HCT116 (cell line): ENCODE results near the gene MEDAG. TPM values are rescaled to one million over a fixed set of nuclear protein-coding genes. Genes with fewer than 3 reads are reported as not detected.

Source experiments
- ATAC-seq: fragments of 200-7000 bp; cut with Tn5 transposase; 2 replicates; pipeline ENCODE4 v1.9.1; 2020; ENCODE audit warnings: mild to moderate bottlenecking, moderate library complexity
- BruUV-seq: library from RNA; stranded (reverse); fragments of 400-500 nt; replicated peaks from 2 replicates; lab custom pipeline; 2021; lab: Mats Ljungman, UMichigan
- CTCF ChIA-PET: fragments of 300-600 bp; sonication (Branson Sonifier 250); formaldehyde crosslinking; loops from one replicate; lab custom pipeline; 2021; ENCODE audit warnings: antibody characterized with exemption; lab: Charles Lee
- POLR2A ChIA-PET: fragments of 300-600, 350-600 bp; sonication (Branson Sonifier 250); formaldehyde crosslinking; loops from one replicate; lab custom pipeline; 2021; ENCODE audit warnings: antibody characterized with exemption; lab: Charles Lee
- RAD21 ChIA-PET, 2 experiments: fragments of 300-600 bp; sonication (Branson Sonifier 250); formaldehyde crosslinking; loops; one replicate each; lab custom pipeline; 2023; ENCODE audit warnings: low total read pairs in 2 of 2; ENCODE audit not compliant: uncharacterized antibody in 2 of 2, unreplicated experiment in 2 of 2, low non-redundant PET in 1 of 2; lab: Charles Lee
- DNase-seq: peaks from one replicate; pipeline ENCODE4 v3.0.0-alpha.2; 2010; ENCODE audit warnings: low read depth, low spot score
- H2AFZ ChIP-seq: fragments of 200-600 bp; shearing (Covaris generic), sonication (generic); 2 replicates; pipeline ENCODE4 v1.6.1; 2017; ENCODE audit warnings: low read depth, mixed run types, mixed read lengths, antibody characterized with exemption, low read length; ENCODE audit not compliant: poor library complexity, severe bottlenecking
- H3K27ac ChIP-seq: 2 replicates; pipeline ENCODE4 v1.5.1; 2012; ENCODE audit warnings: low read depth, low read length
- H3K27me3 ChIP-seq: fragments of 200-600 bp; sonication (generic); 2 replicates; pipeline ENCODE4 v1.6.1; 2016; ENCODE audit warnings: mixed run types, low read length, mixed read lengths; ENCODE audit not compliant: insufficient read depth
- H3K36me3 ChIP-seq, 2 experiments: fragments of 200-500 bp in 1 of 2; fragments of 200-600 bp in 1 of 2; sonication (Bioruptor generic) in 1 of 2; sonication (generic) in 1 of 2; 2 replicates each; pipeline versions ENCODE4 v1.5.1 to v1.6.1; 2014 to 2016; ENCODE audit warnings: low read length in 2 of 2, inconsistent platforms in 1 of 2, mixed read lengths in 1 of 2, mixed run types in 1 of 2; ENCODE audit not compliant: insufficient read depth in 2 of 2, control insufficient read depth in 1 of 2
- H3K4me1 ChIP-seq, 2 experiments: fragments of 200-600 bp in 1 of 2; sonication (generic) in 1 of 2; 2 replicates each; pipeline versions ENCODE4 v1.5.1 to v1.6.1; 2012 to 2017; ENCODE audit warnings: low read length in 2 of 2, inconsistent platforms in 1 of 2, mild to moderate bottlenecking in 1 of 2, mixed read lengths in 1 of 2, mixed run types in 1 of 2, moderate library complexity in 1 of 2; ENCODE audit not compliant: insufficient read depth in 2 of 2, control insufficient read depth in 1 of 2
- H3K4me2 ChIP-seq: fragments of 200-600 bp; sonication (generic); 2 replicates; pipeline ENCODE4 v1.6.1; 2017; ENCODE audit warnings: mixed run types, low read length, mixed read lengths
- H3K4me3 ChIP-seq, 2 experiments: fragments of 200-600 bp in 1 of 2; sonication (generic) in 1 of 2; replicated peaks in 1 of 2; 2 replicates each; pipeline ENCODE4 v1.5.1; 2011 to 2016; ENCODE audit warnings: low read length in 2 of 2, control low read depth in 1 of 2, low read depth in 1 of 2, mild to moderate bottlenecking in 1 of 2, mixed read lengths in 1 of 2, mixed run types in 1 of 2
- H3K79me2 ChIP-seq: fragments of 200-600 bp; sonication (generic); 2 replicates; pipeline ENCODE4 v1.6.1; 2017; ENCODE audit warnings: mild to moderate bottlenecking, mixed run types, low read length, moderate library complexity, mixed read lengths; ENCODE audit not compliant: insufficient read depth
- H3K9ac ChIP-seq: fragments of 200-600 bp; sonication (generic); 2 replicates; pipeline ENCODE4 v1.6.1; 2016; ENCODE audit warnings: low read length, mixed read lengths
- H3K9me2 ChIP-seq: fragments of 200-600 bp; sonication (generic), shearing (Covaris generic); 2 replicates; pipeline ENCODE4 v1.6.1; 2017; ENCODE audit warnings: mixed run types, mild to moderate bottlenecking, moderate library complexity; ENCODE audit not compliant: insufficient read depth
- H3K9me3 ChIP-seq, 2 experiments: fragments of 200-500 bp in 1 of 2; fragments of 200-600 bp in 1 of 2; sonication (Bioruptor generic) in 1 of 2; sonication (generic) in 1 of 2; 2 replicates each; pipeline ENCODE4 v1.6.1; 2014 to 2017; ENCODE audit warnings: low read length in 2 of 2, mixed read lengths in 2 of 2, inconsistent platforms in 1 of 2, low read depth in 1 of 2, mild to moderate bottlenecking in 1 of 2, mixed run types in 1 of 2, moderate library complexity in 1 of 2; ENCODE audit not compliant: control insufficient read depth in 1 of 2, insufficient read depth in 1 of 2
- H4K20me1 ChIP-seq: fragments of 200-600 bp; sonication (generic), shearing (Covaris generic); 2 replicates; pipeline ENCODE4 v1.6.1; 2017; ENCODE audit warnings: mixed run types, mild to moderate bottlenecking, moderate library complexity; ENCODE audit not compliant: insufficient read depth
- CBX3 ChIP-seq: IDR thresholded peaks from 2 replicates; pipeline ENCODE4 v1.6.1; 2012; ENCODE audit warnings: low read depth
- CEBPB ChIP-seq: IDR thresholded peaks from 2 replicates; pipeline ENCODE4 v1.6.1; 2012; ENCODE audit warnings: low read depth
- ELF1 ChIP-seq: IDR thresholded peaks from 2 replicates; pipeline ENCODE4 v1.6.1; 2012; ENCODE audit warnings: low read depth, borderline replicate concordance
- EZH2 ChIP-seq: fragments of 200-600 bp; sonication (generic); IDR thresholded peaks from 2 replicates; pipeline ENCODE4 v1.6.1; 2017; ENCODE audit warnings: antibody characterized with exemption, mixed run types
- EZH2phosphoT487 ChIP-seq: fragments of 200-600 bp; IDR thresholded peaks from 2 replicates; pipeline ENCODE4 v1.6.1; 2018; ENCODE audit warnings: antibody characterized with exemption, borderline replicate concordance
- FOSL1 ChIP-seq: IDR thresholded peaks from 2 replicates; pipeline ENCODE4 v1.6.1; 2012; ENCODE audit warnings: low read depth
- JUND ChIP-seq: IDR thresholded peaks from 2 replicates; pipeline ENCODE4 v1.6.1; 2012
- POLR2A ChIP-seq: IDR thresholded peaks from 2 replicates; pipeline ENCODE4 v1.7.0; 2011; ENCODE audit warnings: borderline replicate concordance; ENCODE audit not compliant: insufficient read depth, insufficient read length; ENCODE audit errors: extremely low read depth
- POLR2AphosphoS5 ChIP-seq: IDR thresholded peaks from 2 replicates; pipeline ENCODE4 v1.6.1; 2011; ENCODE audit warnings: mild to moderate bottlenecking, low read depth, low read length, moderate library complexity
- RAD21 ChIP-seq: IDR thresholded peaks from 2 replicates; pipeline ENCODE4 v1.6.1; 2012; ENCODE audit warnings: low read depth, mild to moderate bottlenecking
- SP1 ChIP-seq: IDR thresholded peaks from 2 replicates; pipeline ENCODE4 v1.6.1; 2012; ENCODE audit warnings: low read depth
- SRF ChIP-seq: IDR thresholded peaks from 2 replicates; pipeline ENCODE4 v1.6.1; 2012; ENCODE audit warnings: low read depth
- TCF7L2 ChIP-seq: IDR thresholded peaks from 2 replicates; pipeline ENCODE4 v1.7.0; 2011; ENCODE audit warnings: borderline replicate concordance, inconsistent platforms; ENCODE audit not compliant: insufficient read depth, insufficient read length; ENCODE audit errors: extremely low read depth
- YY1 ChIP-seq: IDR thresholded peaks from 2 replicates; pipeline ENCODE4 v1.6.1; 2011; ENCODE audit warnings: low read length, low read depth, moderate library complexity, mild to moderate bottlenecking; ENCODE audit not compliant: insufficient replicate concordance; ENCODE audit errors: extremely low read depth
- ZFX ChIP-seq: fragments of 450-650 bp; IDR thresholded peaks from 2 replicates; pipeline ENCODE4 v1.6.1; 2017
- intact Hi-C: fragments of 100-400 bp; cut with micrococcal nuclease; formaldehyde crosslinking; loops from 2 replicates; pipeline ENCODE4 v1.10.0; 2022
- total RNA-seq: library from RNA; stranded (reverse); gene quantifications from one replicate; pipeline ENCODE4 v1.2.1, GENCODE V29; 2021; ENCODE audit not compliant: unreplicated experiment
- TF ChIP-seq, protein P1 (sequence below): IDR thresholded peaks from 2 replicates; pipeline ENCODE4 v1.6.1; 2012
- TF ChIP-seq, protein P2 (sequence below): IDR thresholded peaks from 2 replicates; pipeline ENCODE4 v1.6.1; 2012; ENCODE audit warnings: low read depth
- TF ChIP-seq, protein P3 (sequence below), 3 experiments: fragments of 200-600 bp in 1 of 3; sonication (generic) in 1 of 3; IDR thresholded peaks in 2 of 3; conservative IDR thresholded peaks in 1 of 3; 2 replicates each; pipeline ENCODE4 v1.5.1; 2012 to 2017; ENCODE audit warnings: low read depth in 2 of 3, low read length in 2 of 3, antibody characterized with exemption in 1 of 3, borderline replicate concordance in 1 of 3, control low read depth in 1 of 3, mild to moderate bottlenecking in 1 of 3, mixed read lengths in 1 of 3, mixed run types in 1 of 3, moderate library complexity in 1 of 3; ENCODE audit not compliant: insufficient read depth in 1 of 3

Gene MEDAG
- total RNA-seq, 1 experiment from 2014 or later, result not detected

DNA sequence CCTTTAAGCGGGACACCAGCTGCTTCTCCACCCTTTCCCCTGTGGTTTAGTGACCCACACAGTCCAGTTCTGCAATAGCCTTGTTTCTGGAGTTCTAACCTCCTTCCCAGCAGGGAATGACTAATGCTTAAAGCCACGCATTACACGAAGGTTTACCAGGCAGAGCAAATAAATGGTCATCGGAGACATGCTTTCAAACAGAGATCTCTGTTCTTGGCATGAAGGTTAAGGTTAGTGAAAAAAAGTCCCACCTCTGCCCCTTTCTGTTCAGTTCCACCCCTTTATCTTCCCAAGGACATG is 25.3 kb upstream of the MEDAG start:
- POLR2A ChIA-PET, result no interaction called here
- BruUV-seq, result no TSS peak
- no peaks in the 10 kb centered on the region; the same call in 1 of the 2 replicates for H3K27me3 ChIP-seq
- H3K79me2 ChIP-seq, result no peaks in the 10 kb centered on the region
- CTCF ChIA-PET, result interaction anchor here (0.9 to 1.7 kb wide), 2 partner anchors 12 to 15 kb away, joined by 3 to 5 read pairs; no protein-coding TSS in a partner anchor
- intact Hi-C loops, result no loop called here
- H3K4me3 ChIP-seq, result no peak overlapping the region
- H3K36me3 ChIP-seq, result no peaks in the 10 kb centered on the region
- no peaks in the 10 kb centered on the region for H3K9me3 ChIP-seq
- H3K4me1 ChIP-seq, result no peaks in the 10 kb centered on the region
- DNase-seq (no peak), ATAC-seq (no peak)
- H4K20me1 ChIP-seq, result no peaks in the 10 kb centered on the region
- H3K27ac ChIP-seq, result no peak overlapping the region
- RAD21 ChIA-PET, result no interaction called here
- no peak overlapping the region for H2AFZ ChIP-seq
- no peaks in the 10 kb centered on the region for H3K9me2 ChIP-seq
- H3K9ac ChIP-seq, result no peak overlapping the region
- no peak overlapping the region for H3K4me2 ChIP-seq
- no peak for TF ChIP-seq JUND
- no peak for TF ChIP-seq POLR2AphosphoS5
- TF ChIP-seq TCF7L2, result no peak
- no peak for TF ChIP-seq CEBPB
- TF ChIP-seq FOSL1, result no peak
- no peak for TF ChIP-seq SP1
- no peak for TF ChIP-seq POLR2A
- no peak for TF ChIP-seq SRF
- no peak for TF ChIP-seq EZH2
- TF ChIP-seq ELF1, result no peak
- TF ChIP-seq, protein P1, sequence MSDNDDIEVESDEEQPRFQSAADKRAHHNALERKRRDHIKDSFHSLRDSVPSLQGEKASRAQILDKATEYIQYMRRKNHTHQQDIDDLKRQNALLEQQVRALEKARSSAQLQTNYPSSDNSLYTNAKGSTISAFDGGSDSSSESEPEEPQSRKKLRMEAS, result no peak
- no peak for TF ChIP-seq ZFX
- no peak for TF ChIP-seq EZH2phosphoT487
- TF ChIP-seq, all 23 proteins: peak for 0

DNA sequence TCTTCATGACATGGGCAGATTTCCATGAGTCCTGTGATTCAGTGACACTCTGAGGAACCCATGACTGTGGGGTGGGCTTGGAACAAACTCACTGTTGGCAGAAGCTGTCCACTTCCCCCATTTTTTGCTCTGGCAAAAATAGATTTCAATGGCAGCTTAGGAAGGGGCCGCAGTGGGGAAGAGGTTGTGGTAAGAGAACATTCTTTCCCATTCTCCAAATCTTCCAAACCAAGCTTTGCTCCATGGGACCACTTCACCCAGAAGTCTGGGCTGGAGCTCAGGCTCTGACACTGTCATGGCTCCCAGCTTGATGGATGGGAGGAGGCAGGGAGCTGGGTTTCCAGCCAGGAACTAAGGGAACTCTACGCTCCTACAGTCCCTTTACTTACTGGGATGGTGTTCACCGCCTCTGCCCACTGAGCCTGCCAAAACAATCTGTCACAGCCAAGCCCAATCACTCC is 24.9 kb upstream of the MEDAG start:
- ChIA-PET POLR2A (no interaction called here), CTCF (interaction anchor here (1.7 kb wide), 1 partner anchor 12 kb away, joined by 5 read pairs; no protein-coding TSS in a partner anchor)
- TF ChIP-seq RAD21 (no peak), SP1 (no peak), JUND (no peak), ZFX (no peak), FOSL1 (no peak), POLR2AphosphoS5 (no peak), YY1 (no peak), CBX3 (no peak)
- TF ChIP-seq, protein P2, sequence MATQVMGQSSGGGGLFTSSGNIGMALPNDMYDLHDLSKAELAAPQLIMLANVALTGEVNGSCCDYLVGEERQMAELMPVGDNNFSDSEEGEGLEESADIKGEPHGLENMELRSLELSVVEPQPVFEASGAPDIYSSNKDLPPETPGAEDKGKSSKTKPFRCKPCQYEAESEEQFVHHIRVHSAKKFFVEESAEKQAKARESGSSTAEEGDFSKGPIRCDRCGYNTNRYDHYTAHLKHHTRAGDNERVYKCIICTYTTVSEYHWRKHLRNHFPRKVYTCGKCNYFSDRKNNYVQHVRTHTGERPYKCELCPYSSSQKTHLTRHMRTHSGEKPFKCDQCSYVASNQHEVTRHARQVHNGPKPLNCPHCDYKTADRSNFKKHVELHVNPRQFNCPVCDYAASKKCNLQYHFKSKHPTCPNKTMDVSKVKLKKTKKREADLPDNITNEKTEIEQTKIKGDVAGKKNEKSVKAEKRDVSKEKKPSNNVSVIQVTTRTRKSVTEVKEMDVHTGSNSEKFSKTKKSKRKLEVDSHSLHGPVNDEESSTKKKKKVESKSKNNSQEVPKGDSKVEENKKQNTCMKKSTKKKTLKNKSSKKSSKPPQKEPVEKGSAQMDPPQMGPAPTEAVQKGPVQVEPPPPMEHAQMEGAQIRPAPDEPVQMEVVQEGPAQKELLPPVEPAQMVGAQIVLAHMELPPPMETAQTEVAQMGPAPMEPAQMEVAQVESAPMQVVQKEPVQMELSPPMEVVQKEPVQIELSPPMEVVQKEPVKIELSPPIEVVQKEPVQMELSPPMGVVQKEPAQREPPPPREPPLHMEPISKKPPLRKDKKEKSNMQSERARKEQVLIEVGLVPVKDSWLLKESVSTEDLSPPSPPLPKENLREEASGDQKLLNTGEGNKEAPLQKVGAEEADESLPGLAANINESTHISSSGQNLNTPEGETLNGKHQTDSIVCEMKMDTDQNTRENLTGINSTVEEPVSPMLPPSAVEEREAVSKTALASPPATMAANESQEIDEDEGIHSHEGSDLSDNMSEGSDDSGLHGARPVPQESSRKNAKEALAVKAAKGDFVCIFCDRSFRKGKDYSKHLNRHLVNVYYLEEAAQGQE, result no peak
- TF ChIP-seq, protein P3, sequence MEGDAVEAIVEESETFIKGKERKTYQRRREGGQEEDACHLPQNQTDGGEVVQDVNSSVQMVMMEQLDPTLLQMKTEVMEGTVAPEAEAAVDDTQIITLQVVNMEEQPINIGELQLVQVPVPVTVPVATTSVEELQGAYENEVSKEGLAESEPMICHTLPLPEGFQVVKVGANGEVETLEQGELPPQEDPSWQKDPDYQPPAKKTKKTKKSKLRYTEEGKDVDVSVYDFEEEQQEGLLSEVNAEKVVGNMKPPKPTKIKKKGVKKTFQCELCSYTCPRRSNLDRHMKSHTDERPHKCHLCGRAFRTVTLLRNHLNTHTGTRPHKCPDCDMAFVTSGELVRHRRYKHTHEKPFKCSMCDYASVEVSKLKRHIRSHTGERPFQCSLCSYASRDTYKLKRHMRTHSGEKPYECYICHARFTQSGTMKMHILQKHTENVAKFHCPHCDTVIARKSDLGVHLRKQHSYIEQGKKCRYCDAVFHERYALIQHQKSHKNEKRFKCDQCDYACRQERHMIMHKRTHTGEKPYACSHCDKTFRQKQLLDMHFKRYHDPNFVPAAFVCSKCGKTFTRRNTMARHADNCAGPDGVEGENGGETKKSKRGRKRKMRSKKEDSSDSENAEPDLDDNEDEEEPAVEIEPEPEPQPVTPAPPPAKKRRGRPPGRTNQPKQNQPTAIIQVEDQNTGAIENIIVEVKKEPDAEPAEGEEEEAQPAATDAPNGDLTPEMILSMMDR (IDR thresholded peaks at IDR 0.05 in 2 of 3, conservative IDR thresholded peaks at IDR 0.05 in 1 of 3; ENCODE audit: borderline replicate concordance in 1 of 3, insufficient read depth in 1 of 3, low read depth in 2 of 3, low read length in 2 of 3), result no peak

More for the DNA sequence above, 24.9 kb upstream of the MEDAG start:
- Histone ChIP-seq H3K27ac (no peak overlapping the region), H3K79me2 (no peaks in the 10 kb centered on the region), H3K4me3 (no peak overlapping the region), H3K4me2 (no peak overlapping the region), H4K20me1 (no peaks in the 10 kb centered on the region), H3K9me3 (no peaks in the 10 kb centered on the region), H3K27me3 (no peaks in the 10 kb centered on the region; the same call in 1 of the 2 replicates), H3K36me3 (no peaks in the 10 kb centered on the region), H3K4me1 (no peaks in the 10 kb centered on the region), H3K9me2 (no peaks in the 10 kb centered on the region), H3K9ac (no peak overlapping the region), H2AFZ (no peak overlapping the region)
- no peak for ATAC-seq
- intact Hi-C loops, result no loop called here
- RAD21 ChIA-PET, result no interaction called here
- BruUV-seq, result no TSS peak
- no peak for DNase-seq
